Measurements from ENCODE around the gene GCNT2.
"Not testable (repeated sequence)": the region's sequence is repeated elsewhere in the genome, so short reads cannot be mapped to it uniquely, and the experiment has no call there.

GCNT2 gene

DNA sequence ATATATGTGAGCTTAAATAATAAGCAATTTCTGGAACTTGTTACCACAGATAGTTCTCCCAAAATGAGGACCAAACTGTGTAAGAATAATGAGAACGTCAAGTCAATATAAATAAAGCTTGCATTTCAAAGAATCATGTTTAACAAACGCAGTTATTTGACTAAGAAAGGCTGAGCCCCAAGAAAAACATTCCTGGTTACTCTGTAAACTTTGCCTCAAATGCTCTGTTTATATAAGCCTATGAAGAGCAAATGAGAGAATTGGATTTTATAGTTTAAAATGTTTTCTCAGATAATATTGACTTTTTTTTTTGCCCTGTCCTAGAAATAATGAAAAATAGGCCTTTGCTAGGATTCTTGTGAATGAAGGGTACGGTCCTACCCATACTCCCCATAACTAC, 91.9 kb downstream of the GCNT2 start:
- FAIRE-seq (no peak), DNase-seq (ENCODE audit: insufficient read length, low spot score) (no peak)
- TF ChIP-seq, protein P1, sequence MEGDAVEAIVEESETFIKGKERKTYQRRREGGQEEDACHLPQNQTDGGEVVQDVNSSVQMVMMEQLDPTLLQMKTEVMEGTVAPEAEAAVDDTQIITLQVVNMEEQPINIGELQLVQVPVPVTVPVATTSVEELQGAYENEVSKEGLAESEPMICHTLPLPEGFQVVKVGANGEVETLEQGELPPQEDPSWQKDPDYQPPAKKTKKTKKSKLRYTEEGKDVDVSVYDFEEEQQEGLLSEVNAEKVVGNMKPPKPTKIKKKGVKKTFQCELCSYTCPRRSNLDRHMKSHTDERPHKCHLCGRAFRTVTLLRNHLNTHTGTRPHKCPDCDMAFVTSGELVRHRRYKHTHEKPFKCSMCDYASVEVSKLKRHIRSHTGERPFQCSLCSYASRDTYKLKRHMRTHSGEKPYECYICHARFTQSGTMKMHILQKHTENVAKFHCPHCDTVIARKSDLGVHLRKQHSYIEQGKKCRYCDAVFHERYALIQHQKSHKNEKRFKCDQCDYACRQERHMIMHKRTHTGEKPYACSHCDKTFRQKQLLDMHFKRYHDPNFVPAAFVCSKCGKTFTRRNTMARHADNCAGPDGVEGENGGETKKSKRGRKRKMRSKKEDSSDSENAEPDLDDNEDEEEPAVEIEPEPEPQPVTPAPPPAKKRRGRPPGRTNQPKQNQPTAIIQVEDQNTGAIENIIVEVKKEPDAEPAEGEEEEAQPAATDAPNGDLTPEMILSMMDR (IDR thresholded peaks at IDR 0.05; ENCODE audit: insufficient read depth, missing control alignments): no peak

DNA sequence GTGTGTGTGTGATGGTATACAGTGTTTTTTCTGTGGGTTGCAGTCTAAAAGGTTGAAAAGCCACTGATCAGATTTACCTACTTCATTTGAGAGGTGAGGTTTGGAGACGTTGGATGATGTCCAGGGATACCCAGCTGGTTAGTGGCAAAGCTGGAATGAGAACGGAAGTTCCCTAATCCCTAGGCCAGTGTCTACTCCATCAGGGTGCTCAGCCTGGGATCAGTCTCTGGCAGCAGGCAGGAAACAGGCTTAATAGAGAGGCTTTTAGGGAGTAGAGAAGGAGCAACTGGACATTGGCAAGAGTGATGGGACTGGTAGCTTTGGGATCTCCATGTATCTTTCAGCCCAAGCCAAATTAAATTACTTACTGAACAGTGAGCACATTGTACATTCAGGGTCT, 92.6 kb downstream of the GCNT2 start:
- FAIRE-seq (no peak), DNase-seq (ENCODE audit: insufficient read length, low spot score) (no peak)
- TF ChIP-seq, protein P1 (IDR thresholded peaks at IDR 0.05; ENCODE audit: insufficient read depth, missing control alignments): no peak

DNA sequence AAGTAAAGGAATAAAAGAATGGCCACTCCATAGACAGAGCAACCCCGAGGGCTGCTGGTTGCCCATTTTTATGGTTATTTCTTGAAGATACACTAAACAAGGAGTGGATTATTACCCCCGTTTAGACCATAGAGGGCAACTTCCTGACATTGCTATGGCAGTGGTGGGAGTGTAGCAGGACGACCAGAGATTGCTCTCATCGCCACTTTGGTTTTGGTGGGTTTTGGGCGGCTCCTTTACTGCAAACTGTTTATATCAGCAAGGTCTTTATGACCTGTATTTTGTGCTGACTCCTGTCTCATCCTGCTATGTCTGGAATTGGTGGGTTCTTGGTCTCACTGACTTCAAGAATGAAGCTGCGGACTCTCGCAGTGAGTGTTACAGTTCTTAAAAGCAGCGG, 94.5 kb downstream of the GCNT2 start:
- DNase-seq (ENCODE audit: insufficient read length, low spot score) (no peak), FAIRE-seq (no peak)
- TF ChIP-seq, protein P1 (IDR thresholded peaks at IDR 0.05; ENCODE audit: insufficient read depth, missing control alignments): no peak

DNA sequence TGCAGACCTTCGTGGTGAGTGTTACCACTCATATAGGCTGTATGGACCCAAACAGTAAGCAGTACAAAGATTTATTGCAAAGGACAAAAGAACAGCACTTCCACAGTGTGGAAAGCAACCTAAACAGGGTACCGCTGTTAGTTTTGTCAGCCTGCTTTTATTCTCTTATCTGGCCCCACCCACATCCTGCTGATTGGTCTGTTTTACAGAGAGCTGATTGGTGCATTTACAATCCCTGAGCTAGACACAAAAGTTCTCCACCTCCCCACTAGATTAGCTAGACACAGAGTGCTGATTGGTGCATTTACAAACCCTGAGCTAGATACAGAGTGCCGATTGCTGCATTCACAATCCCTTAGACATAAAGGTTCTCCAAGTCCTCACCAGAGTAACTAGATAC, 95.1 kb downstream of the GCNT2 start:
- DNase-seq (ENCODE audit: insufficient read length, low spot score); FAIRE-seq: not testable (repeated sequence)

DNA sequence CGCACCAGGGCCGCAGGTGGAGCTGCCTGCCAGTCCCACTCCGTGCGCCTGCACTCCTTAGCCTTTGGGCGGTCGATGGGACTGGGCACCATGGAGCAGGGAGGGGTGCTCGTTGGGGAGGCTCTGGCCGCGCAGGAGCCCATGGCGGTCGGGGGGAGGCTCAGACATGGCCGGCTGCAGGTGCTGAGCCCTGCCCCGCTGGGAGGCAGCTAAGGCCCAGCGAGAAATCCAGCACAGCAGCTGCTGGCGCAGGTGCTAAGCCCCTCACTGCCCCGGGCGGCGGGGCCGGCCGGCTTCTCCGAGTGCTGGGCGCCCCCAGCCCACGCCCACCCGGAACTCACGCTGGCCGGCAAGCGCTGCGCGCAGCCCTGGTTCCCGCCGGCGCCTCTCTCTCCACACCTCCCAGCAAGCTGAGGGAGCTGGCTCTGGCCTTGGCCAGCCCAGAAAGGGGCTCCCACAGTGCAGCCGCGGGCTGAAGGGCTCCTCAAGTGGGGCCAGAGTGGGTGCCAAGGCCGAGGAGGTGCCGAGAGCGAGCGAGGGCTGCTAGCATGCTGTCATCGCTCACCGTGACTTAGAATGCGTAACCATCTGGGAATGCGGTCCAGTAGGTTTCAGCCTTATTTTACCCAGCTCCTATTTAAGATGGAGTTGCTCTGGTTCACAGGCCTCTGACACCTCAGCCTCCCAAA, 96.0 kb downstream of the GCNT2 start:
- TF ChIP-seq, protein P1 (IDR thresholded peaks at IDR 0.05; ENCODE audit: insufficient read depth, missing control alignments): no peak
- FAIRE-seq (no peak), DNase-seq (ENCODE audit: insufficient read length, low spot score) (no peak)

DNA sequence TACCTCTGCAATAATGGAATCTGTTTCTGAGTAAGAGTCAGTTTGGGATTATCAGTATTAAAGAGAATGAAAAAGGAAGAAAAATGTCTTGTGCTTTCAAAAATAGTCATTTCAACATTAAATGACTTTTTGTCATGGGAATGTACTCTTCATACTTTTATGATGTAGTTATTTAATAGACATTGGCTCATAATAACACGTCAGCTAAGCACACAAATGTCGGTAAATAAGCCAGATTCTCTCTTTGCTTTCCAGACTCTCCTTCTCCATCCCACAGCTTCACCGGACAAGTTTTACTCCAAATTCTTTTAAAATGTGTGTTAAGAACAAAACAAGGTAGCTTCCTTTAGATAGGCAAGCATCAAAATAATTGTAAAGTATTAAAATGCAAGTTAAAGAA, 97.3 kb downstream of the GCNT2 start:
- FAIRE-seq (no peak), DNase-seq (ENCODE audit: insufficient read length, low spot score) (no peak)
- TF ChIP-seq, protein P1 (IDR thresholded peaks at IDR 0.05; ENCODE audit: insufficient read depth, missing control alignments): no peak

DNA sequence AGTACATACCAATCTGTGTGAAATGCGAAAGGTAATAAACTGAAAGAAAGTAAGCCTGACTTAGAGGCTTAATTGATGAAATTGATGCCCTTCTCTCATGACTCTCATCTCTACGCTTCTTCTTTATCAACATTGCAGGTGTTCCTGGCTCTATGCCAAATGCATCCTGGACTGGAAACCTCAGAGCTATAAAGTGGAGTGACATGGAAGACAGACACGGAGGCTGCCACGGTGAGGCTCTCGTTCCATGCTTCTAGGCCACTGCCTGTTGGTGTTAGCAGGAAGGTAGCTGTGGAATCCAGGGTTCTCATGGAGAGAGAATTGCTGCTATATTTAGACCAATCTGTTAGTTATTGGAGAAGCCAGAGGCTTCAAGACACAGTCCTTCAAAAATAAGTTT, 100.1 kb downstream of the GCNT2 start:
- FAIRE-seq (no peak), DNase-seq (ENCODE audit: insufficient read length, low spot score) (no peak)
- TF ChIP-seq, protein P1 (IDR thresholded peaks at IDR 0.05; ENCODE audit: insufficient read depth, missing control alignments): no peak

DNA sequence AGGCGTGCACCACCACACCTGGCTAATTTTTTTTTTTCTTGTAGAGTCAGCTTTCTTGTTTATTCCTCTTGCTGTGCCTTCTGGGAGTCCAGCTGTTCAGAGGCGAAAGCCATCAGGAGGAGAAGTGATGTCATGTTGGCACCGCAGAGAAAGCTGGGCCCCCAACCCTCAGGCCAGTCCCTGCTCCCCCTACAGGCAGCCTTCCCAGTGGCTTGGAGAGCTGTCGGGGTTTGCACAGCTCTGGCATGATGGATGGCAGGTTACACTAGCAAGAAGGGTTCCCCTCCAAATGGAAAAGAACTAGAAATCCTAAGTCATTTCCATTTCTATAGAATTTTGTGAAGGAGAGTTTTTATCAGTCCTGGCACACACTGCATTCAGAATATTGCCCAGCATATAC, 100.7 kb downstream of the GCNT2 start:
- no peak for DNase-seq (ENCODE audit: insufficient read length, low spot score)
- TF ChIP-seq, protein P1 (IDR thresholded peaks at IDR 0.05; ENCODE audit: insufficient read depth, missing control alignments): no peak
- no peak for FAIRE-seq

Measured in D721Med (cell line).